Measurements from ENCODE around the gene FYTTD1.

FYTTD1 gene

GRCh38 chr3:197734667-197735318, 14.9 kb upstream of the FYTTD1 start:
- H3K27ac ChIP-seq (replicated peaks): peak overlapping the region; percentile 26
- peak in 1 of 2 experiments; percentile 28 for DNase-seq (ENCODE audit: low read depth in 1 of 2, low spot score in 1 of 2)

GRCh38 chr3:197736010-197736490, 13.6 kb upstream of the FYTTD1 start:
- TF ChIP-seq CTCF (IDR thresholded peaks at IDR 0.05; ENCODE audit: insufficient read depth, low read length) (no peak), SPI1 (IDR thresholded peaks at IDR 0.05; ENCODE audit: borderline replicate concordance, low read depth) (no peak), GABPA (IDR thresholded peaks at IDR 0.05; ENCODE audit: low read depth) (no peak), POLR2AphosphoS5 (IDR thresholded peaks at IDR 0.05; ENCODE audit: low read depth) (no peak), REST (IDR thresholded peaks at IDR 0.05; ENCODE audit: insufficient replicate concordance, low read depth) (no peak)
- peak overlapping the region; percentile 60 for H3K27ac ChIP-seq (replicated peaks)
- H3K27me3 ChIP-seq (ENCODE audit: insufficient read depth, poor library complexity, severe bottlenecking): no peaks in the 10 kb centered on the region
- peak overlapping the region; percentile 77 for H3K4me3 ChIP-seq (replicated peaks; ENCODE audit: insufficient read depth, low read length)
- DNase-seq (ENCODE audit: low read depth in 1 of 2, low spot score in 1 of 2): peak in 1 of 2 experiments; percentile 18

More at GRCh38 chr3:197734667-197735318, 14.9 kb upstream of the FYTTD1 start:
- no peak overlapping the region for H3K4me3 ChIP-seq (replicated peaks; ENCODE audit: insufficient read depth, low read length)
- TF ChIP-seq REST (IDR thresholded peaks at IDR 0.05; ENCODE audit: insufficient replicate concordance, low read depth): no peak
- no peak for TF ChIP-seq GABPA (IDR thresholded peaks at IDR 0.05; ENCODE audit: low read depth)
- no peak for TF ChIP-seq CTCF (IDR thresholded peaks at IDR 0.05; ENCODE audit: insufficient read depth, low read length)
- no peak for TF ChIP-seq SPI1 (IDR thresholded peaks at IDR 0.05; ENCODE audit: borderline replicate concordance, low read depth)
- TF ChIP-seq POLR2AphosphoS5 (IDR thresholded peaks at IDR 0.05; ENCODE audit: low read depth): no peak
- H3K27me3 ChIP-seq (ENCODE audit: insufficient read depth, poor library complexity, severe bottlenecking): no peaks in the 10 kb centered on the region

GRCh38 chr3:197736491-197737318, 13.0 kb upstream of the FYTTD1 start, which contains the start of gene RUBCN:
Gene RUBCN, minus strand, starts transcription at chr3:197736904. Its CDS starts 185 bp downstream, at chr3:197736719.
- peak within 1 kb of the TSS; percentile 77 for H3K4me3 ChIP-seq (replicated peaks; ENCODE audit: insufficient read depth, low read length)
- peak; percentile 57 for TF ChIP-seq GABPA (IDR thresholded peaks at IDR 0.05; ENCODE audit: low read depth)
- TF ChIP-seq SPI1 (IDR thresholded peaks at IDR 0.05; ENCODE audit: borderline replicate concordance, low read depth): no peak
- peak; percentile 64 for TF ChIP-seq POLR2AphosphoS5 (IDR thresholded peaks at IDR 0.05; ENCODE audit: low read depth)
- no peak for TF ChIP-seq CTCF (IDR thresholded peaks at IDR 0.05; ENCODE audit: insufficient read depth, low read length)
- no peak for TF ChIP-seq REST (IDR thresholded peaks at IDR 0.05; ENCODE audit: insufficient replicate concordance, low read depth)

More at GRCh38 chr3:197736491-197737318, 13.0 kb upstream of the FYTTD1 start, which contains the start of gene RUBCN:
- H3K27me3 ChIP-seq (ENCODE audit: insufficient read depth, poor library complexity, severe bottlenecking): no peaks in the 10 kb centered on the region
- peak within 1 kb of the TSS; percentile 60 for H3K27ac ChIP-seq (replicated peaks)
- peak; percentile 85 to 96 for DNase-seq (ENCODE audit: low read depth in 1 of 2, low spot score in 1 of 2)
